ENCODE data around the gene HERC3.

Gene HERC3

GRCh38 chr4:88746206-88746605 is 153.9 kb downstream of the HERC3 start:
- no peak for DNase-seq (ENCODE audit: low read depth)

GRCh38 chr4:88747351-88747750 is 155.1 kb downstream of the HERC3 start:
- DNase-seq (ENCODE audit: low read depth): no peak

- DNase-seq (ENCODE audit: low read depth): no peak
Measured at GRCh38 chr4:88750369-88750768, 158.1 kb downstream of the HERC3 start.

- DNase-seq (ENCODE audit: low read depth): no peak
Measured at GRCh38 chr4:88751258-88752075, 159.2 kb downstream of the HERC3 start.

- no peak for DNase-seq (ENCODE audit: low read depth)
Measured at GRCh38 chr4:88752076-88752463, 159.8 kb downstream of the HERC3 start.

- DNase-seq (ENCODE audit: low read depth): no peak
Measured at GRCh38 chr4:88752754-88753153, 160.5 kb downstream of the HERC3 start.

GRCh38 chr4:88753658-88754571 is 161.6 kb downstream of the HERC3 start:
- DNase-seq (ENCODE audit: low read depth): no peak

- no peak for DNase-seq (ENCODE audit: low read depth)
Measured at GRCh38 chr4:88754796-88755195, 162.5 kb downstream of the HERC3 start.

GRCh38 chr4:88755454-88755853 is 163.2 kb downstream of the HERC3 start:
- no peak for DNase-seq (ENCODE audit: low read depth)

GRCh38 chr4:88756149-88756548 is 163.9 kb downstream of the HERC3 start:
- DNase-seq (ENCODE audit: low read depth): no peak

- no peak for DNase-seq (ENCODE audit: low read depth)
Measured at GRCh38 chr4:88757067-88757466, 164.8 kb downstream of the HERC3 start.

GRCh38 chr4:88757776-88758175 is 165.5 kb downstream of the HERC3 start:
- no peak for DNase-seq (ENCODE audit: low read depth)
